Keratinocyte (primary cell): Measurements from ENCODE around the gene CPHXL. TPM values are rescaled to one million over a fixed set of nuclear protein-coding genes. Genes with fewer than 3 reads are reported as not detected.

Experiments
- DNase-seq: peaks from one replicate; pipeline ENCODE4 v3.0.0-alpha.2; 2011; ENCODE audit warnings: low read depth, missing footprints, low spot score
- FAIRE-seq: peaks from 2 replicates; lab custom pipeline; 2011; peaks lifted over from hg19 to GRCh38; lab: Jason Lieb, UNC
- H2AFZ ChIP-seq: 2 replicates; pipeline ENCODE4 v1.6.0; 2012; ENCODE audit warnings: low read length, control low read depth, inconsistent platforms; ENCODE audit not compliant: control insufficient read depth
- H3K27ac ChIP-seq: 2 replicates; pipeline ENCODE4 v1.5.1; 2011; ENCODE audit warnings: low read length; ENCODE audit not compliant: control insufficient read depth, insufficient read depth
- H3K27me3 ChIP-seq: 3 replicates; pipeline ENCODE4 v1.6.0; 2011; ENCODE audit warnings: low read length; ENCODE audit not compliant: control insufficient read depth, insufficient read depth; ENCODE audit errors: extremely low read depth
- H3K36me3 ChIP-seq, 2 experiments: 2 replicates in 1 of 2; 3 replicates in 1 of 2; pipeline ENCODE4 v1.5.1; 2011; ENCODE audit warnings: low read length in 2 of 2, mild to moderate bottlenecking in 1 of 2; ENCODE audit not compliant: control insufficient read depth in 2 of 2, insufficient read depth in 2 of 2; ENCODE audit errors: extremely low read depth in 1 of 2
- H3K4me1 ChIP-seq: 3 replicates; pipeline ENCODE4 v1.5.1; 2011; ENCODE audit warnings: low read length; ENCODE audit not compliant: control insufficient read depth, insufficient read depth; ENCODE audit errors: extremely low read depth
- H3K4me2 ChIP-seq: 3 replicates; pipeline ENCODE4 v1.6.0; 2011; ENCODE audit warnings: low read depth, low read length; ENCODE audit not compliant: control insufficient read depth, insufficient read depth; ENCODE audit errors: extremely low read depth
- H3K4me3 ChIP-seq, 3 experiments: fragments of 200-600 bp in 1 of 3; sonication (generic) in 1 of 3; 2 replicates in 2 of 3; 3 replicates in 1 of 3; pipeline ENCODE4 v1.5.1; 2011 to 2016; ENCODE audit warnings: low read length in 3 of 3, mild to moderate bottlenecking in 3 of 3, control low read depth in 2 of 3, inconsistent platforms in 1 of 3, low read depth in 1 of 3, mixed read lengths in 1 of 3, mixed run types in 1 of 3, moderate library complexity in 1 of 3; ENCODE audit not compliant: control insufficient read depth in 2 of 3, insufficient read depth in 2 of 3; ENCODE audit errors: extremely low read depth in 1 of 3
- H3K79me2 ChIP-seq: 2 replicates; pipeline ENCODE4 v1.6.0; 2012; ENCODE audit warnings: low read length; ENCODE audit not compliant: control insufficient read depth, insufficient read depth
- H3K9ac ChIP-seq: 3 replicates; pipeline ENCODE4 v1.6.0; 2011; ENCODE audit warnings: low read length; ENCODE audit not compliant: control insufficient read depth, insufficient read depth; ENCODE audit errors: extremely low read depth
- H3K9me1 ChIP-seq: 3 replicates; pipeline ENCODE4 v1.6.0; 2011; ENCODE audit warnings: low read length; ENCODE audit not compliant: control insufficient read depth, insufficient read depth; ENCODE audit errors: extremely low read depth
- H3K9me3 ChIP-seq: 2 replicates; pipeline ENCODE4 v1.5.1; 2012; ENCODE audit warnings: low read depth, low read length; ENCODE audit not compliant: control insufficient read depth
- H4K20me1 ChIP-seq: 3 replicates; pipeline ENCODE4 v1.6.0; 2011; ENCODE audit warnings: low read length; ENCODE audit not compliant: control insufficient read depth, insufficient read depth; ENCODE audit errors: extremely low read depth
- EZH2 ChIP-seq: IDR thresholded peaks from one replicate; pipeline ENCODE4 v1.6.1; 2012; ENCODE audit warnings: inconsistent platforms, mild to moderate bottlenecking, low read length, moderate library complexity
- dilution Hi-C: fragments of 300-500 bp; cut with MboI; formaldehyde crosslinking; loops from one replicate; pipeline ENCODE4 v1.7.0; 2020; ENCODE audit warnings: low sequenced_read_pairs; ENCODE audit not compliant: extremely low pct_ligation_motif_present
- polyA plus RNA-seq, 5 experiments: library from polyadenylated mRNA; depleted of rRNA in 3 of 5; stranded (reverse) in 3 of 5; stranded (forward) in 1 of 5; unstranded in 1 of 5; fragments of >200 nt; gene quantifications; 1 replicate in 1 of 5; 2 replicates in 3 of 5; 3 replicates in 1 of 5; pipeline versions ENCODE4 v1.2.1 to v1.2.3, GENCODE V29; 2011 to 2012; ENCODE audit warnings: missing spikeins in 2 of 5, low read depth in 1 of 5, low replicate concordance in 1 of 5
- TF ChIP-seq, protein P1 (sequence below), 3 experiments: IDR thresholded peaks in 1 of 3; conservative IDR thresholded peaks in 1 of 3; optimal IDR thresholded peaks in 1 of 3; 2 replicates in 2 of 3; 3 replicates in 1 of 3; pipeline versions ENCODE3 to v1.5.1; 2011; ENCODE audit warnings: low read length in 3 of 3, mild to moderate bottlenecking in 3 of 3, moderate library complexity in 2 of 3, control low read depth in 1 of 3, inconsistent platforms in 1 of 3; ENCODE audit not compliant: insufficient read depth in 2 of 3; ENCODE audit errors: extremely low read depth in 1 of 3

CPHXL gene
- polyA plus RNA-seq, 1 donor (not counting 4 experiments of a cell fraction or from before 2014, with no cell fraction given), result not detected

GRCh38 chr16:75763204-75763603, 36.9 kb upstream of the CPHXL start:
- H3K9ac ChIP-seq, result no peak overlapping the region
- no peaks in the 10 kb centered on the region for H3K9me3 ChIP-seq
- no peak overlapping the region for H2AFZ ChIP-seq
- TF ChIP-seq, protein P1, sequence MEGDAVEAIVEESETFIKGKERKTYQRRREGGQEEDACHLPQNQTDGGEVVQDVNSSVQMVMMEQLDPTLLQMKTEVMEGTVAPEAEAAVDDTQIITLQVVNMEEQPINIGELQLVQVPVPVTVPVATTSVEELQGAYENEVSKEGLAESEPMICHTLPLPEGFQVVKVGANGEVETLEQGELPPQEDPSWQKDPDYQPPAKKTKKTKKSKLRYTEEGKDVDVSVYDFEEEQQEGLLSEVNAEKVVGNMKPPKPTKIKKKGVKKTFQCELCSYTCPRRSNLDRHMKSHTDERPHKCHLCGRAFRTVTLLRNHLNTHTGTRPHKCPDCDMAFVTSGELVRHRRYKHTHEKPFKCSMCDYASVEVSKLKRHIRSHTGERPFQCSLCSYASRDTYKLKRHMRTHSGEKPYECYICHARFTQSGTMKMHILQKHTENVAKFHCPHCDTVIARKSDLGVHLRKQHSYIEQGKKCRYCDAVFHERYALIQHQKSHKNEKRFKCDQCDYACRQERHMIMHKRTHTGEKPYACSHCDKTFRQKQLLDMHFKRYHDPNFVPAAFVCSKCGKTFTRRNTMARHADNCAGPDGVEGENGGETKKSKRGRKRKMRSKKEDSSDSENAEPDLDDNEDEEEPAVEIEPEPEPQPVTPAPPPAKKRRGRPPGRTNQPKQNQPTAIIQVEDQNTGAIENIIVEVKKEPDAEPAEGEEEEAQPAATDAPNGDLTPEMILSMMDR (optimal IDR thresholded peaks at IDR 0.05 in 1 of 3, IDR thresholded peaks at IDR 0.05 in 1 of 3, conservative IDR thresholded peaks at IDR 0.05 in 1 of 3; ENCODE audit: extremely low read depth in 1 of 3, insufficient read depth in 2 of 3, low read length in 3 of 3), result no peak
- TF ChIP-seq EZH2, result no peak
- no peaks in the 10 kb centered on the region for H3K27me3 ChIP-seq
- no peak overlapping the region for H3K4me3 ChIP-seq
- H3K4me2 ChIP-seq, result no peak overlapping the region
- DNase-seq, result no peak
- no peaks in the 10 kb centered on the region for H3K79me2 ChIP-seq
- FAIRE-seq, result no peak
- no peaks in the 10 kb centered on the region for H3K9me1 ChIP-seq
- H4K20me1 ChIP-seq, result no peaks in the 10 kb centered on the region
- H3K4me1 ChIP-seq, result no peaks in the 10 kb centered on the region
- H3K27ac ChIP-seq, result no peak overlapping the region
- dilution Hi-C loops, result no loop called here
- no peaks in the 10 kb centered on the region for H3K36me3 ChIP-seq

DNA sequence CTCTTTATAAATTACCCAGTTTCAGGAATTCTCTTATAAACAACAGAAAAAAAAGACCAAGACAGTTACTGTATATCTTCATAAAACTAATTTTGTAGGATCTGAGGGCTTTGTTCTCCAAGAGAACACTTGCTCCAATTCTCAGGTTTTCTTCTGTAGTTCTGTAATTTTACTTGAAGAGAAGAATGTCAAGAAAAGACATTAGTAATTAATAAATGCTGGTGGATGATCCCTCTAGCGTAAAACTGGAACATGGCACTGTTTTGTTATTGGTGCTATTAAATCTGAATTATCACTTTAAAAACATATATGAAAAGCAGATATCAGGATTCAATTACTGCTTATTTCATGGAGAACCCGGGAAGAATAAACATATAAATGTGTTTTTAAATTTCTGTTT, 36.5 kb upstream of the CPHXL start:
- Histone ChIP-seq H3K4me2 (no peak overlapping the region), H3K79me2 (no peaks in the 10 kb centered on the region), H3K4me3 (no peak overlapping the region), H3K27ac (no peak overlapping the region), H4K20me1 (no peaks in the 10 kb centered on the region), H2AFZ (no peak overlapping the region), H3K9me1 (no peaks in the 10 kb centered on the region), H3K9ac (no peak overlapping the region), H3K4me1 (no peaks in the 10 kb centered on the region), H3K36me3 (no peaks in the 10 kb centered on the region), H3K27me3 (no peaks in the 10 kb centered on the region), H3K9me3 (no peaks in the 10 kb centered on the region)
- dilution Hi-C loops, result no loop called here
- TF ChIP-seq EZH2, result no peak
- FAIRE-seq (no peak), DNase-seq (no peak)

- Histone ChIP-seq H3K4me3 (no peak overlapping the region), H3K4me1 (no peaks in the 10 kb centered on the region), H3K36me3 (no peaks in the 10 kb centered on the region), H3K27ac (no peak overlapping the region), H4K20me1 (no peaks in the 10 kb centered on the region), H3K9me3 (no peaks in the 10 kb centered on the region), H3K79me2 (no peaks in the 10 kb centered on the region), H3K4me2 (no peak overlapping the region), H2AFZ (no peak overlapping the region), H3K9me1 (no peaks in the 10 kb centered on the region), H3K9ac (no peak overlapping the region), H3K27me3 (no peaks in the 10 kb centered on the region)
- FAIRE-seq, result no peak
- dilution Hi-C loops, result no loop called here
- TF ChIP-seq, protein P1 (optimal IDR thresholded peaks at IDR 0.05 in 1 of 3, IDR thresholded peaks at IDR 0.05 in 1 of 3, conservative IDR thresholded peaks at IDR 0.05 in 1 of 3; ENCODE audit: extremely low read depth in 1 of 3, insufficient read depth in 2 of 3, low read length in 3 of 3), result no peak
- TF ChIP-seq EZH2, result no peak
- no peak for DNase-seq
Observed at GRCh38 chr16:75761108-75761507, 34.8 kb upstream of the CPHXL start.
